AML-193 (cell line): ENCODE data around the gene UNC50.

Experiments
- DNase-seq, 2 experiments: peaks; one replicate each; lab custom pipeline; 2025; lab: John Stamatoyannopoulos, UW

UNC50 gene

DNA sequence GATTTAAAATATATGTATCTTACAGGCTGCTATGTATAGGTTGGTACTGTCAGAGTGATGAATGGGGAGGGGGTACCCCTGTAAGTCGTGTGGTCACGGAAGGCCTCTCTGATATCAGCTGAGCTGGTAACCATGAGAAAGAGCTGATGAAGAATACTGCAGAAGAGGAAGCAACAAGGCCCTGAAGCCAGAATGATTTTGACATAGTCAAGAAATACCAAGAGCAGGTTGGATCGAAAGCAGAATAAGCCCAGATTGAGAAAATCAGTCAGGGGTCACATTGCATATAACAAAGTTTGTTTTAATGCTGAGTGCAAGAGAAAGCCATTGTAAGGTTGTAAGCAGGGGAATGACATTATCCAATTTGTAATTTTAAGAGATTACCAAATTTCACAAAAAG lies 57.3 kb downstream of the UNC50 start:
- no peak for DNase-seq
